ENCODE results near the gene SPOPL.

- no peak for TF ChIP-seq CTCF (IDR thresholded peaks at IDR 0.05)
- no peak for TF ChIP-seq ZFX (IDR thresholded peaks at IDR 0.05; ENCODE audit: borderline replicate concordance)
These were observed 46.8 kb upstream of the SPOPL start for GRCh38 chr2:138454761-138455160.

Measured in 22Rv1 (cell line).